GM21717 (cell line): ENCODE measurements around the gene SLC9A9.
"Not testable (repeated sequence)": the region's sequence is repeated elsewhere in the genome, so short reads cannot be mapped to it uniquely, and the experiment has no call there.

ENCODE experiments used
- ATAC-seq: cut with Tn5 transposase; IDR thresholded peaks from one replicate; pipeline ENCODE4 v1.9.1; 2021; ENCODE audit warnings: mild to moderate bottlenecking, moderate library complexity; ENCODE audit not compliant: unreplicated experiment

SLC9A9 gene

DNA sequence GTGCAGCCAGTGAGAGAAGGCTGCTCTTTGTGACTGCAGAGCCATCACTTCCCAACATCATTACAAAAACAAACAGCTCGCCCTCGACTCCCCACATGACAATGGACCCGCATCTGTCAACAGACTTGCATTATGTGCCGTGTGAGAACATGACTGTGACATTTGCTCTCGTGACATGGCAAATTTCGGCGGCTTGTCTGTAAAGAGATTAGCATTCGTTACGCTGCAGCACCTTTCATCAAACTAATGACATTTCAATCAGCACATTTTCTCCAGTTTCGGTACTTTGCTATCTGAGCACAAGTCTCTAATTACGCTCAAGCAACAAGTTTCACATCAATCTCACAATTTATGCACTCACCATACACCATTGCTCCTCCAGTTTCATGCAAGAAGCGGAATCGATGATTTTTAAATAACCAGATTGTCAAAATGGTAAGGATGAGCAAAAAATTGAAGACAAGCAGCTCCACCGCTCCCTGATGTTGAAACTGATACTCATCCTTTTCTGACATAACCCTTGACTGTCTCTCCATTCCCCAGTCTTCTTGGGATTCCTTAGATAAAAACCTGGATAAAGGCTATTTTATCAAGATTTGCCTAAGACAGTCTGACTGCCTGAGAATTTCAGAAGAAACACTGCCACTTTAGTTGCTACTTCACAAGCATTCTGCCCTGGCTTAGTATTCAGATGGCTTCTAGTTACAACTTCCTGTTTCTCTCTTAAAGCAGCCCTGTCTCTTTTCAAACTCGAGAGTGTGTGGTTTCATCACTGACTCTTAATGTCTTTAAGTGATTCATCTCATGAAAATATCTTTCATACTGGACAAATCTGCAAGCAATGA is at the start of gene SLC9A9:
SLC9A9 (minus strand) TSS at position 682 of the 845 bp plus-strand sequence; CDS start at position 536, 146 bp downstream.
- peak; percentile 87 for ATAC-seq

DNA sequence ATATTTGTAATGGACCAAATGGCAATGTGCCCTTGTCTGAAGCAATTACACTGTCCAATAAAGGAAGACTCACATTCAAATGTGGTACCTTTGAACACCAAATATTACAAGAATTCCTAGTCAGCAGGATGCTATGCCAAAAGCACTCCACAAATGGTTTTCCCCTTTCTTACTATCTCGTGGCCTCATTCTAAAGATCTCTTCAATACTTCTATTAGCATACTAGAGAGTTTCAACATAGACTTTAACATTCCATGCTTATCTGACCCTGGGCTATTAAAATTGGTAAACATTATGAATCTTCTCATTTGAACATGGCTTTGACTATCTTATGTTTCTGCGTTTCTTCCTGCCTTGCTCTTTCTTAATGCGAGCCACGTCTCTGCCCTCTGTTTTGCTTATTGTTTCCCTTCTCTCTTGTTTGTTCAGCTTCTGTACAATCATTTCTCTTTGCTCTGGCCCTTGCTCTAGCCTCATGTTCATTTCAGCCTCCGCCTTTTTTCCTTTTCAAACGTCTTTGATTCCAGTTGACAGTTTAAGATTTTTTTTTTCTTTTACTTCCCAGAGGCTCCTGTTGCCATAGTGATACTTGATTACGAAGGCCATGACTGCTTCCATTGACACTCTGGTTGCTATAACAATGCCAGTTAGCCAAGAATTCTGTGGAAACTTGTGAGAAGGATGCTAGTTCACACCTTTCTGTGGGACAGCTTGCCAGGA is 49.5 kb upstream of the SLC9A9 start:
- ATAC-seq, result no peak

DNA sequence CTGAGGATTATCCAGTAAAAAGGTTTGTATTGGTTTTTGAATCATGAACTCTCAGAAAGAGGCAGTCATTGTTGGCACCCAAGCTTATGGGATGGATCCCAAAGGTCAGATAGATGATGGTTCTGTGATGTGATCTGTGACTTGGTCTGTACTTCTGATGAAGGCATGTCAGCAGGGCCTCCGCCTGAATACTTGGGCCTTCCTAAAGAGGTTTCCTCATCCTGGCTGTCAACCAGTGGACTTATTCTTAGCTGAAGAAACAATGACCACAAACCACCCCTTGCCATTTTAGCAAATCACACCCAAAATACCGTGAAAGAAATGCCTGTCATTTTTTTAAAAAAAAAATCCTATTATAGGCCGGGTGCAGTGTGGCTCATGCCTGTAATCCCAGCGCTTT is 48.2 kb upstream of the SLC9A9 start:
- ATAC-seq, result no peak

DNA sequence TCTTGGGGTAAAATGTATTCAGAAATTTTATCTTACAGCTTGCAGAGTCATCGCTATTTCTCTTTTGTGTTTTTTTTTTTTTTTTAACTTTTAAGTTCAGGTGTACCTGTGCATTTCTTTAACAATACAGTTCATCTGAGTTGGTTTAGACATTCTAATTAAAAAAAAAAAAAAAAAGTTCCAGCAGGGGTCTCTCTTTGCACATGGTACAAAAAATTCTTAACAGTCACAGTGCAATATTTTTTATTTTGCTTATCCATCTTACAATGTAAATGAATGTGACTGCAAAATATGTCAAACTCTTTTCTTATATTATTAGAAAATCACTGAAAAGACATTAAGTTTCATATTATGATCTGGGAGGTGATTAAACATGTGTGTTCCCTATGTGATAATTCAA is 47.5 kb upstream of the SLC9A9 start:
- no peak for ATAC-seq

DNA sequence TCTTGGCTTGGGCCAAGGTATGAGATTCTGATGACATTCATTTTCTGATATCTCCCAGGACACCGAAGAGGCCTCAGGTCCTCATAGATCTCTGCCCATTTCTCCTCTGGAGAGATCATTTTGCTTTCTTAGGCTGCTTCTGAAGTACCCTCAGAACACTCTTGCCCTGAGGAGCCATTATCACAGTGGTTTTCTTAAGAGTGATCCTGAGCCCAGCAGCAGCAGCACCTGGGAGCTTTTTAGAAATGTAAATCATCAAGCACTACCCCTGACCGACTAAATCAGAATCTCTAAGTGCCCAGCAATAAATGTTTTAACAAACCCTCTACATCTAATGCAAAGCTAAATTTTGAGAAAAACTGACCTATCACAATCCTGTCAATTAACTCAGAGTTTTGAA is 40.6 kb upstream of the SLC9A9 start:
- ATAC-seq, result no peak

DNA sequence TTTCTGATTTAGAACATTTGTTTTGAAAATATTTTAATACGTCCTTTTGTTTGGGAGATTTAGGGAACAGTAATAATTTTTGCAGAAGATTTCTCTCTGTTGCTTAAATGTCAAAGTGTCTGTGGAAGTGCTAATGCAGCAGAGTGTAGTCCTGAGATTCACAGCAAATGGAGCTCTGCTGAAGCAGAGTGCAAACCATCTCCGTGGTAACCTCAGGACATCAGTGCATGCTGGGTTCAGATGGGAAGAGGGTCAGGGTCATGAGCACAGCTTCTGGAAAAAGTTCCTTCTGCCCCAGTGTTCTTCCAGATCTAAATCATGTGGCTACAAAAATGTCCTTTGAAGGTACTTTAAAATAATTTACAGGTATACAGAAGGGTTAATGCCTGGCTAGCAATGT is 39.9 kb upstream of the SLC9A9 start:
- ATAC-seq, result no peak

DNA sequence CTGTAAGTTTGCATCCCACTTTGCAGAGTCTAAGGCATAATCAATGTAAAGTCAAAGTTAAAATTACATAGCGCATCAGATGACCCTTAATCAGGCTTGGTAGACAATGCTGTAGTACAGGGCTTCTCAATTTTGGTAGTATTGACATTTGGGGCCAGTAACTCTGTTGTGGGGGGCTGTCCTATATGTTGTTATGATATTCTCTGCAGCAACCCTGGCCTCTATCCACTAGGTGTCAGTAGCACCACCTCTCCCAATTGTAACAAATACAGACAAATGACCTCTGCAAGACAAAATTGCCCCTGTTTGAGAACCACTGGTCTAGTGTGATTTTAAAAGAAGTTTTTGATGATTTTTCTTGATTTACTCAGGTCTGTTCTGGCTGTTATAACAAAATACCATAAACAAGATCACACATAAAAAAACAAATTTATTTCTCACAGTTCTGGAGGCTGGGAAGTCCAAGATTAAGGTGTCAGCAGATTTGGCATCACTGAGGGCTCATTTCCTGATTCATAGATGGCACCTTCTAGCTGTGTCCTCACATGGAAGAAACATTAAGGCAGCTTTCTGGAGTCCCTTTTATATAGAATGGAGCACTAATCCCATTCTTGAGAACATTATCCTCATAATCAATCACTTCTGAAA is 37.6 kb upstream of the SLC9A9 start:
- ATAC-seq, result peak; percentile 92

DNA sequence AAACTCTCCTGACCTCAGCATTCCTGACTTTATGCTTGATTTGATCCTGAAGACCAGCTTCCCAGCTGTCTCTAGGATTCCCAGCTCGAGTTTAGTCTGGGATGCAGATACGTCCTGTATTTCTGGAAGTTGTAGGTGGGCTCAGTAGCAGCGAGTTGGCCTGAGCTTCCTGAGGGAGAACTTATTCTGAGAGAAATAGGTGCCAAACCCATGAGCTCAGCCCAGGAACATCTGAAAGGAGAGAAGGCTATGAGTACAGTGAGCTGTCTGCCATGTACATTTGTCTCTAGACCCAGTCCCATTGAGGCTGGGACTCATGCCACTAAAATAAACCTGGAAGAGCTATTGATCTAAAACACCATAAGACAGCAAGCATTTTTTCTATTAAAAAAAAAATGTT is 36.6 kb upstream of the SLC9A9 start:
- no peak for ATAC-seq

DNA sequence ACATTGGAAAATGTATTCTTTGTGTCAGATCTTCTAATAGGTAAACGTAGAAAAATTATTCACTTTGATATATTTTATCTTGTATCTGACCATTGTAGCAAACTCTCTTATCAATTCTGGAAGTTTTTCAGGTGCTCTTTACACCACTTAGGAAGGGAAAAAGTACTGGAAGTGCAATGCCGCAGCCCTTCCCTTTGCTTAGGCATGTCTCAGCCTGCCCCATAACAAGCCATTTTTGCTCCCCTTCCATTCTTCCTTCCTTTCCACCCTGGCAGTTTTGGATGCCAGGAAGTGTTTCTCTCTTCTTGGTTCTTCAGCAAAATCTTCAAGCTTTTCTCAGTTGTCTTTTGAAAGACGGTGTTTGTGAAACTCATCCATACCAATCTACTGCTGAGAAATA is 34.9 kb upstream of the SLC9A9 start:
- ATAC-seq, result no peak

DNA sequence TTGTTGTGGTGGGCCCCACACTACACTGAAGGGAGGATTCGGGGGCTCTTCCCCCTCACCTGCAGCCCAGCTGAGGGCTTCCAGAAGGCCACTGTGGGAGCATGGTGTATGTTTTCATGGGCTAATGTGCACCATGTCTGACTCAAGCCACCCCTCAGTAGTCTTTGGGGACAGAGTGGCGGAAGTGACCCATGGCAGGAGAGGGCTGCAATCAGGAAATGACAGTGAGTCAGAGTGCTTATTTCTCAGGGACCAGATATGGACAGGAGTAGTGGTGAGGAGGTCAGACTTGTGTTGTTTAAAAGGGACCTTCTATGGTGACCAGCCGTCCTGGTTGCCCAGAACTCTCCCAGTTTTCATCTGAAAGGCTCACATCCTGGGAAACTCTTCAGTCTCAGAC is 32.8 kb upstream of the SLC9A9 start:
- no peak for ATAC-seq

DNA sequence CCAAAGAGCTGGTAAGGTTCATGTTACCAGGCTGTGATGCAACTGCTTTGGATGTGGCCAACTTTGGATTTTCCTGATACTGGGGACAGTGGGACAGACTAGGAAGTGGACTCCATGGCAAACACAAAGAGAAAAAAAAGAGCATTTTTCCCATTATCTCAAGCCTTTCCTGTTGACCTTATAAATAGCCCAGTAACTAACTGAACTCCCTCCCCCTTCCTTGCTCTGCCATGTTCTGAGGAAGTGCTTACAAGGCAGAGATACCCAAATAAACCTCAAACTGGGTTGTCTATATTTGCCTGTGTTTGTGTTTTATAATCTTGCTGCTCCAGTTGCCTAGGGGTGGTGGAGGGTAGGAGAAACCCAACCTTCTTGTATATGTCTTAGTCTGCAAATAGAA is 27.3 kb upstream of the SLC9A9 start:
- no peak for ATAC-seq

DNA sequence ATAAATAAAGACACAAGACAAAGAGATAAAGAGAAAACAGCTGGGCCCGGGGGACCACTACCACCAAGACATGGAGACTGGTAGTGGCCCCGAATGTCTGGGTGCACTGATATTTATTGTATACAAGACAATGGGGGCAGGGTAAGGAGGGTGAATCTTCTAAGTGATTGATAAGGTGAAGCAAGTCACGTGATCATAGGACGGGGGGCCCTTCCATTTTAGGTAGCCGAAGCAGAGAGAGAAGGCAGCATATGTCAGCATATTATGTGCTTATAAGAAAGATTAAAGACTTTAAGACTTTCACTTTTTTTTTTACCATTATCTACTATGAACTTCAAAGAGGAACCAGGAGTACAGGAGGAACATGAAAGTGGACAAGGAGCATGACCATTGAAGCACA is 25.3 kb upstream of the SLC9A9 start:
- not testable (repeated sequence) for ATAC-seq

DNA sequence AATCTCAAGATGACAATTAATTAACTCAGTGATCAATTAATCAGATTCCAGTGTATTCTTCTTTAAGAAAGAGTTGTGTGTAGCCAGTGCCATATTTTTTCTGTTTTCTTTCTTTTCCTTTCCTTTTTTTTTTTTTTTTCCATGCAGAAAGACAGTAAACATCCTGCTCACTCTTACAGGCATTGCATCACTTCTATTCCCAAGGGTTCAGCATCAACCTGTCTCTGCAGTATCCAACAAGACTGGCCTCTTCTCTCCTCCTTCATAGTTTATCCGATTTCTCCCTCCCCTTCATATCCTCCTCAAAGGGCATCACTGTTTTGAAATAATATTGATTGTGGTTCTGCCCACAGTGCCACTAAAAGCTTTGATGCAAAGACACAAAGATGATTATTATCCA is 17.0 kb upstream of the SLC9A9 start:
- ATAC-seq, result no peak

DNA sequence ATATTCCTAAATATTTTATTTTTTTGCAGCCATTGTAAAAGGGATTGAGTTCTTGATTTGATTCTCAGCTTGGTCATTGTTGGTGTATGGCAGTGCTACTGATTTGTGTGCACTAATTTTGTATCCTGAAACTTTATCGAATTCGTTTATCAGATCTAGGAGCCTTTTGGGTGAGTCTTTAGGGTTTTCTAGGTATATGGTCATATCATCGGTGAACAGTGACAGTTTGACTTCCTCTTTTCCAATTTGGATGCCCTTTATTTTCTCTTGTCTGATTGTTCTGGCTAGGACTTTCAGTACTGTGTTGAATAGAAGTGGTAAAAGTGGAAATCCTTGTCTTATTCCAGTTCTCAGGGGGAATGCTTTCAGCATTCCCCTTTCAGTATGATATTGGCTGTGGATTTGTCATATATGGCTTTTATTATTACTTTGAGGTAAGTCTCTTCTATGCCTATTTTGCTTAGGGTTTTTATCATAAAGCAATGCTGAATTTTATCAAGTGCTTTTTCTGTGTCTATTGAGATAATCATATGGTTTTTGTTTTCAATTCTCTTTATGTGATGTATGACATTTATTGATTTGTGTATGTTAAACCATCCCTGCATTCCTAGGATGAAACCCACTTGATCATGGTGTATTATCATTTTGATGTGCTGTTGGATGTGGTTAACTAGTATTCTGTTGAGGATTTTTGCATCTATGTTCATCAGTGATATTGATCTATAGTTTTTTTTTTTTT is 11.4 kb upstream of the SLC9A9 start:
- ATAC-seq, result no peak

DNA sequence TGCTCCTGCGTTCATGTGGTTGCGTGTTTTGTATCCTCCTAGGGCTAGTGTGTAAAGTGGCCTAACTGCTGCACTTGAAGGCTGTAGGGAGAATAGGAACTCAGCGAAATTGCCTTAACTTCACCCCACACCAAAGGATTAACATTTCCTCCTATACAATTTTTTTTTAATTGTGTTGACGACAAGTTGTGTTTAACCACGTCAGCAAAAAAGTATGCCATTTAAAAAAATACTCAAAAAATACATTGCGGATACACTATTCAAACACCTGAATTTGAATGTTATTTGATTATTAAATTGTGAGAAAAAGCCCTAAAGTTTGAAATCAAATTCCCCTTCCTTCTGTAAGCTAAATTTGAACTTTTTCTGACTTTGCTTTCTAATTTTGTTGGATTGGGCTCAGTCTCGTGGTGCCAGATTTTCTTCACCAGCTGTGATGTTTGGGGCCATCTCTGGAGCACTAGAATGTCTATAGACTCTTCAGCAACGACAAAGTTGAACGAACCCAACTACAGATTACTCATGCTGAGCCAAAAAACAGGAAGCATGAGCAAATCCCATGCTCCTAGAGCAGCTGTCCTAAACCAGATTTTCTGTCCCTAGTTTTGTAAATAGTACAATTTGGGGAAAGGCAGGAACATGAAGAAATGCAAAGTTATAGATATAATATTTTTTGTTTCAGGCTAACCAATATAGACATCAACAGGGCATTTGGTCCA is 8.1 kb upstream of the SLC9A9 start:
- no peak for ATAC-seq

DNA sequence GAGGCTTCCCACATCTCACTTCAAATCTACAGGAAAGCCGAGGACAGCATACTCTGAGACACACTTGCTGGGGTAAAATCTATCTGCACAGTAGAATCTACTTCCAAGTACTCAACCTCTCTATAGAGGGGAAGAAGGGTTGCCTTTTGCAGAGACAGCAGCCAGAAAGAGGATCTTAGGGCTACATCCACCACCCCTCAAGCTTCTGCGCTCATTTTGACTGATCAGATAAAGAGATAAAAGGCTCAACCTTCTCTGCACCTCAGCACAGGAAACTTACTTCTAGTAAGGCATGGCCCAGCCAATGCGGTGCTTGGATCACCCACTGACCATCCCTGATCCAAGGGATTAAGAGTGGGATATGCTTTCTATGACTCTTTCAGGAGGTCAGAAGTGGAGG is 6.9 kb upstream of the SLC9A9 start:
- no peak for ATAC-seq

DNA sequence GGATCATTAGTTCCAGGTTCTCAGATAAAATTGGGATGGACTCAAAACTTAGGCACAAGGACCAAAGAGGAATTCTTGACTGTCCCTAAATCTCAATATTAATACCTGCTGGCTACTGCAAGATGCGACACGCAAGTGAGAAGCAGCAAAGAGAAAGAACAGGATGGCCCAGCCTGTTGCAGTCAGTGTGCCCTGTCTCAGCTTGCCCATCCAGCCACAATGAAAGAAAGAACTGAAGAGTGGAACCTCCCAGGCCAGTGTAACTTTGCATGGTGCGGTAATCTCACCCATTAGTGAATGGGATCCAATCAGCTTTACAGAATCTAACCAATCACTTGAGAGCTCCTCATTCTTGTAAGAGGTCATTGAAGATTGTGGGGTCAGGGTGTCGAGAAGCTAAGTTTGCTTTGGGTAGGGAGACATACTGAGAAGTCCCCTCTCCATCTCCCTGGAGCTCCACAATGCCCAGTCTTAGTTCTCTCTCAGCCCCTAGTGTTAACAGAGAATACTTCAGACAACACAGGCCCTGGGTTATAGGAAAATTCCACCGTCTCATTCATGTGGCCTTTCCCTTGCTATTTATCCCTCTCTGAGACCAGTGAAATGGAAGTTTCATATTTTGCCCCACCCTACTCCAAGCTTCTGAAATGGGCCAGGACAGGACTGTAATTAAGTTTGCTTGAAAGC is 3.2 kb upstream of the SLC9A9 start:
- no peak for ATAC-seq

DNA sequence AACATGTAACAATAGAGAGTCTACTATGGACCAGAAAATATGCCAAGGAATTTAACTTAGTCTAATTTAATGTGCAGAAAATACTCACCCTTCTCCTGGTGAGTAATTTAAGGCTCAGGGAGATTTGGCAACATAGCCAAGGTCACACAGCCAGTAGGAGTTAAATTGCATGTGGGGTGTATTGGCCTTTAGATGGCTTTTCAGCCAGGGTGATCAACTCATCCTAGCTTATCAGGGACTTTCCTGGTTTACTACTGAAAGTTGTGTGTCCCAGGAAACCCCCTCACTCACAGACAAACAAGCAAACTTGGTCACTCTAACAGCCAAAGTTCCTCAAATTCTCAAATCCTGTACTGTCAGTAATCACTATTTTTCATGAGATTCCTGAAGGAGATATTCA is 2.6 kb upstream of the SLC9A9 start:
- ATAC-seq, result peak; percentile 28

DNA sequence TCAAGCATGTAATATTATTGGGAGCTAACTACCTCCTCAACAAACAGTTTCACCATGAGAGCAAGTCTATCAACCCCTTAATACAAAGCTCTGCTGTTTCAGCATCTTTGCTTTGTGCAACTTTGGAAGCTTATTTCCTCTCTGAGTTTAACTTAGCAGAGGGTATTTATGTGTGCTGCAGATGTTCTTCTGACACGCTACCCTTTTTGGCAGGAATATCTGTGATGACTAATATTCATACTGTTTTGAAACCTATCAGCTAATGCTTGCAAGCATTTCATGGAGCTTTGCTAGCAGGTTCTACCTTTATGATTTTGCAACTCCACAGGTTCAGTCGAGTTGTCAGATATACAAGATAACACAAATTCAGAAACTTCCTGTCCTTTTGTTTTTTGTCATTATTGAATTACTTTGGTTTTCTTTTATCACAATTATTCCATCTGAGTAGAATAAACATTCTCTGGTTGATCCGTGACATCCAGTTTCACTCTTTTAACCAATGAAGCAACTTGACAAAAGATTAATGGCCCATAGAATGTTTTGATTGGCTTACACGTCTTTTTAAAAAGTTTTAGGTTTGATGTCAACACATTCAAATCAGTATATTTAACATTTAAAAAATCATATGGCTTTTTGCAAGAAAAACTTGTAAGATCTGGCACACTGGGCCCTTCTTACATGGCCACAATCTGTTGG is 1.7 kb upstream of the SLC9A9 start:
- ATAC-seq, result peak; percentile 48
